Heart left ventricle (tissue), 16 donors: ENCODE results near the gene PIGV. TPM values are rescaled to one million over a fixed set of nuclear protein-coding genes. Genes with fewer than 3 reads are reported as not detected.
A peak's percentile ranks its signal among the peaks of the same experiment; 100 is the strongest.
"Not testable (repeated sequence)": the region's sequence is repeated elsewhere in the genome, so short reads cannot be mapped to it uniquely, and the experiment has no call there.

Experiments
- ATAC-seq, 4 donors: fragments of 200-7000 bp; cut with Tn5 transposase; one replicate each; pipeline ENCODE4 v1.9.1; 2020 to 2022; ENCODE audit warnings: moderate library complexity in 4 of 4, mild to moderate bottlenecking in 3 of 4, moderate number of reproducible peaks in 1 of 4
- DNase-seq, 5 donors: peaks; one replicate each; pipeline ENCODE4 v3.0.0-alpha.2; 2020
- H3K27ac ChIP-seq, 12 donors: fragments of 200-600 bp; sonication (generic) in 4 of 12; one replicate each; pipeline versions ENCODE4 v1.5.0 to v1.8.0; 2016 to 2022; ENCODE audit warnings: mild to moderate bottlenecking in 2 of 12
- H3K27me3 ChIP-seq, 9 donors: fragments of 200-600 bp; sonication (generic) in 2 of 9; one replicate each; pipeline versions ENCODE4 v1.5.1 to v1.8.0; 2016 to 2022; ENCODE audit warnings: mild to moderate bottlenecking in 3 of 9
- H3K36me3 ChIP-seq, 9 donors: fragments of 200-600 bp; sonication (generic) in 2 of 9; one replicate each; pipeline versions ENCODE4 v1.5.0 to v1.8.0; 2018 to 2022; ENCODE audit warnings: mild to moderate bottlenecking in 2 of 9
- H3K4me1 ChIP-seq, 12 donors: fragments of 200-600 bp; sonication (generic) in 4 of 12; one replicate each; pipeline versions ENCODE4 v1.5.0 to v1.8.0; 2016 to 2022; ENCODE audit warnings: mild to moderate bottlenecking in 3 of 12
- H3K4me3 ChIP-seq, 12 donors: fragments of 200-600 bp; sonication (generic) in 4 of 12; one replicate each; pipeline versions ENCODE4 v1.5.0 to v1.8.0; 2017 to 2022; ENCODE audit warnings: mild to moderate bottlenecking in 9 of 12, moderate library complexity in 4 of 12
- H3K9me3 ChIP-seq, 12 donors: fragments of 200-600 bp; sonication (generic) in 4 of 12; one replicate each; pipeline versions ENCODE4 v1.5.0 to v1.8.0; 2016 to 2022; ENCODE audit warnings: mild to moderate bottlenecking in 1 of 12
- POLR2A ChIP-seq, 2 donors: fragments of 450-650 bp; IDR thresholded peaks; one replicate each; pipeline ENCODE4 v1.6.1; 2017; ENCODE audit warnings: antibody characterized with exemption in 2 of 2, mild to moderate bottlenecking in 2 of 2, moderate library complexity in 2 of 2
- WGBS, 4 donors: extraction: QIAGEN DNeasy Blood & Tissue Kit in 2 of 4; methylation state at CpG; one replicate each; pipeline versions ENCODE4 v1.1.5 to v1.1.7; 2013 to 2018; 5-methylcytosine and 5-hydroxymethylcytosine counted together
- intact Hi-C, 10 donors: fragments of 100-400 bp; cut with DNase I; formaldehyde crosslinking; loops; one replicate each; pipeline versions ENCODE4 v1.11.1 to v1.14.2; 2022
- polyA plus RNA-seq, 2 donors: library from polyadenylated mRNA; stranded (reverse); fragments of 200-250 nt; gene quantifications; one replicate each; pipeline ENCODE4 v1.2.3, GENCODE V29; 2013
- total RNA-seq, 9 donors: library from RNA; depleted of rRNA in 2 of 9; stranded (reverse); fragments of >200 nt in 2 of 9; fragmentation: NEBNext Ultra II Directional in 3 of 9; extraction: Animal tissue kit (Norgen Biotek cat#: 25700) in 3 of 9; gene quantifications; one replicate each; pipeline versions ENCODE4 v1.1.0 to v1.2.4, GENCODE V29; 2016 to 2023
- TF ChIP-seq, protein P1 (sequence below), 12 donors: fragments of 200-600 bp; sonication (generic) in 4 of 12; IDR thresholded peaks; one replicate each; pipeline versions ENCODE4 v1.5.0 to v1.8.0; 2018 to 2022; ENCODE audit warnings: antibody characterized with exemption in 12 of 12, mild to moderate bottlenecking in 5 of 12
- donor health status: ischemic (EF 13 %, LVEDD 7.1; RV severe dilation, severe dysfunction).
- donor health status: healthy with polysubstance abuse.
- donor health status: DM: no; HTN: yes; CAD: no.
- donor health status: DM: no; HTN: no; CAD: no.
- donor health status: ischemic (EF 25% LVEDD 6.9; RV normal size, moderate dysfunction).
- donor health status: ischemic (EF 25% LVEDD 5.7; RV mildly dilated, moderate dysfunction).
- donor health status: healthy.
- donor health status: DM: yes; HTN: yes; CAD: no.
- donor health status: ischemic (EF 35%, LVEDD 5.7; RV mildly dilated, moderate dysfunction).
- donor health status: nonischemic (EF 11% LVEDD 7.7; RV severe dilation, severe dysfunction).
- donor health status: DM: yes; HTN: yes; CAD: no.
- donor health status: PGD.
- donor health status: ischemic (EF 29% LVEDD 5.4; RV normal size, mild dysfunction).
- donor health status: nonischemic (EF 23%, LVEDD 6.1; RV moderate dilation, normal function).

The PIGV gene
- total and polyA plus RNA-seq, 11 donors = 2.7 to 8.8 (median 5.3) TPM

DNA sequence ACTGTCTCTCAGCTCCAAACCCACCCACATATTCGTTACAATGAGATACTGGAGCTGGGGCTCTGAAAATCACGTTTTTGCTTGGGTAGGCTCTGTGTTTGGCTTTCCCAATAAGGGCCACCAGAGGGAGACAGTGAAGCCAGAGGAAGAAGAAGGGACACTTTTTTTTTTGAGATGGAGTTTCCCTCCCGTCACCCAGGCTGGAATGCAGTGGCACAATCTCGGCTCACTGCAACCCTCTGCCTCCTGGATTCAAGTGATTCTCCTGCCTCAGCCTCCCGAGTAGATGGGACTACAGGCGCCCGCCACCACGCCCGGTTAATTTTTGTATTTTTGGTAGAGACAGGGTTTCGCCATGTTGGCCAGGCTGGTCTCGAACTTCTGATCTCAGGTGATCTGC lies 22.4 kb downstream of the PIGV start:
- DNase-seq = peak in 4 of 5 donors; percentile 64 to 72 (median 66)
- not testable (repeated sequence) for H3K27ac ChIP-seq, H3K36me3 ChIP-seq, H3K9me3 ChIP-seq, H3K27me3 ChIP-seq, H3K4me3 ChIP-seq
- 54 to 58% (median 56%) methylated on average over 11 of the region's 11 CpGs for WGBS, 4 donors
- peak; percentile 26 to 79 (median 62) for ATAC-seq
- TF ChIP-seq, protein P1, sequence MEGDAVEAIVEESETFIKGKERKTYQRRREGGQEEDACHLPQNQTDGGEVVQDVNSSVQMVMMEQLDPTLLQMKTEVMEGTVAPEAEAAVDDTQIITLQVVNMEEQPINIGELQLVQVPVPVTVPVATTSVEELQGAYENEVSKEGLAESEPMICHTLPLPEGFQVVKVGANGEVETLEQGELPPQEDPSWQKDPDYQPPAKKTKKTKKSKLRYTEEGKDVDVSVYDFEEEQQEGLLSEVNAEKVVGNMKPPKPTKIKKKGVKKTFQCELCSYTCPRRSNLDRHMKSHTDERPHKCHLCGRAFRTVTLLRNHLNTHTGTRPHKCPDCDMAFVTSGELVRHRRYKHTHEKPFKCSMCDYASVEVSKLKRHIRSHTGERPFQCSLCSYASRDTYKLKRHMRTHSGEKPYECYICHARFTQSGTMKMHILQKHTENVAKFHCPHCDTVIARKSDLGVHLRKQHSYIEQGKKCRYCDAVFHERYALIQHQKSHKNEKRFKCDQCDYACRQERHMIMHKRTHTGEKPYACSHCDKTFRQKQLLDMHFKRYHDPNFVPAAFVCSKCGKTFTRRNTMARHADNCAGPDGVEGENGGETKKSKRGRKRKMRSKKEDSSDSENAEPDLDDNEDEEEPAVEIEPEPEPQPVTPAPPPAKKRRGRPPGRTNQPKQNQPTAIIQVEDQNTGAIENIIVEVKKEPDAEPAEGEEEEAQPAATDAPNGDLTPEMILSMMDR (IDR thresholded peaks at IDR 0.05) = peak; percentile 57 to 82 (median 71)
- intact Hi-C loops = loop anchor here in 8 of 10 donors (5.0 kb wide), 2 partner anchors 52 to 67 kb away; partner anchors contain the start of gene SFN (in 1 of the 8)
- peaks cover 0 to 19% (median 0%) of the 10 kb centered on the region in 12 donors for H3K4me1 ChIP-seq

DNA sequence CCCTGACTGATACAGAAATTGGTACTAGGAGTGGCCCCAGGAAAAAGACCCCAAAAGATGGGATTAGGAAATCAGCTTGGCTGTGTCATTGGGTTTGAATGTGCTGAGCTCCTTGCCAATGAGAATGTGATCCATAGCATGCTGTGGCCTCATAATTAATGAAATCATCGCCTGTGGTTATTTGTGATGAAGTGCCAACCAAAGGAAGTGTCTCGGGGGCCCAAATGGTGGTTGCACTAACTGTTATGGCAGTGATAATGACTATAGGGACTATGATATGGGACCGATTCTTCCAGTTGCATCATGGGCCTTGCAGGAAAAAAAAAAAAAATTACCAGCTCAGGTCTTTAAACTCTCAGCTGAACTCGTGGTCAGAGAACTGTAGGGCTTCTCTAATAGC lies 23.3 kb downstream of the PIGV start:
- no peak for TF ChIP-seq POLR2A (IDR thresholded peaks at IDR 0.05)
- TF ChIP-seq, protein P1 (IDR thresholded peaks at IDR 0.05) = no peak
- Histone ChIP-seq H3K4me3 (no peak overlapping the region), H3K4me1 (peaks cover 0 to 18% (median 0%) of the 10 kb centered on the region in 12 donors), H3K27ac (no peak overlapping the region), H3K27me3 (no peaks in the 10 kb centered on the region), H3K9me3 (no peaks in the 10 kb centered on the region), H3K36me3 (no peaks in the 10 kb centered on the region)
- WGBS, 4 donors = 78 to 83% (median 82%) methylated on average over 4 of the region's 4 CpGs
- no peak for DNase-seq
- intact Hi-C loops = loop anchor here in 8 of 10 donors (5.0 kb wide), 2 partner anchors 51 to 66 kb away; partner anchors contain the start of gene SFN (in 1 of the 8)
- no peak for ATAC-seq

DNA sequence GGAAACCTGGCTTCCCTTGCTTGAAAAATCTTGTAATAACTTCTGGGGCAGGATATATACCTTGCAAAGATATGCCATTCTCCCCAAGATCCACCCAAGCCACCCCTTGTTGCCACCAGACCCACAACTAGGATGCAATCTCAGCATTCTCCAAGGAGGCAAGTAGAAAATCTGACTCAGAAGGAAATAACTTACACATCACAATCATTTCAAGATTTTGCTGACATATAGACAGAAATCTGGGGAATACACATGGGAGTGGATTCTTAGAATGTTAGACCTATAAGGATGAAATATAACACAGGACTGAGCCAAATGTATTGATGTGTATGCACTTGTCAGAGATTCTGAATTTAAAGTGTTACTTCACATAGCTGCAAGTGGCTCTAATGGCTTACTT lies 24.0 kb downstream of the PIGV start:
- Histone ChIP-seq H3K36me3 (no peaks in the 10 kb centered on the region), H3K27ac (no peak overlapping the region), H3K9me3 (no peaks in the 10 kb centered on the region), H3K4me3 (no peak overlapping the region), H3K27me3 (no peaks in the 10 kb centered on the region), H3K4me1 (peaks cover 0 to 18% (median 0%) of the 10 kb centered on the region in 12 donors)
- TF ChIP-seq, protein P1 (IDR thresholded peaks at IDR 0.05) = no peak
- no peak for TF ChIP-seq POLR2A (IDR thresholded peaks at IDR 0.05)
- ATAC-seq (no peak), DNase-seq (no peak)
- intact Hi-C loops = loop anchor here in 8 of 10 donors (5.0 kb wide), 2 partner anchors 51 to 66 kb away; partner anchors contain the start of gene SFN (in 1 of the 8)

DNA sequence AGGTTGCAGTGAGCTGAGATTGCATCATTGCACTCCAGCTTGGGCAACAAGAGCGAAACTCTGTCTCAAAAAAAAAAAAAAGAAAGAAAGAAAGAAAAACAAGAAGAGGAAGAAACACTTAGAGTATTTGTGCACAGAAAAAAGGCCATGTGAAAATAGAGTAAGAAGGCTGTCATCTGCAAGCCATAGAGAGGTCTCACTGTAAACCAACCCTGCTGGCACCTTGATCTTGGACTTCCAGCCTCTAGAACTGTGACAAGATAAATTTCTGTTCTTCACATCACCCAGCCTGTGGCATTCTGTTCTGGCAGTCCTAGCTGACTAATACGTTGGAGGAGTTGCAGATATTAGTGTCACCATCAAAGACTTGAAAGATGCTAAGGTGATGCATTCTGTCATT lies 26.6 kb downstream of the PIGV start:
- WGBS, 4 donors = 88 to 97% (median 93%) methylated on average over 2 of the region's 2 CpGs
- ATAC-seq = no peak
- H3K27me3 ChIP-seq = no peaks in the 10 kb centered on the region
- no peaks in the 10 kb centered on the region for H3K9me3 ChIP-seq
- H3K36me3 ChIP-seq = no peaks in the 10 kb centered on the region
- no peak for DNase-seq
- H3K4me1 ChIP-seq = peaks cover 0 to 18% (median 0%) of the 10 kb centered on the region in 12 donors
- H3K27ac ChIP-seq = no peak overlapping the region
- no peak overlapping the region for H3K4me3 ChIP-seq
- intact Hi-C loops = loop anchor here in 8 of 10 donors (5.0 kb wide), 2 partner anchors 48 to 63 kb away; partner anchors contain the start of gene SFN (in 1 of the 8)
- TF ChIP-seq POLR2A (IDR thresholded peaks at IDR 0.05) = no peak
- TF ChIP-seq, protein P1 (IDR thresholded peaks at IDR 0.05) = no peak
